NCI-H2227 (cell line): ENCODE data around the gene RPS8.
A peak's percentile ranks its signal among the peaks of the same experiment; 100 is the strongest.
"Not testable (repeated sequence)": the region's sequence is repeated elsewhere in the genome, so short reads cannot be mapped to it uniquely, and the experiment has no call there.

Source experiments
- DNase-seq: peaks from one replicate; lab custom pipeline; 2025; ENCODE audit not compliant: unreplicated experiment; lab: John Stamatoyannopoulos, UW

RPS8 gene

DNA sequence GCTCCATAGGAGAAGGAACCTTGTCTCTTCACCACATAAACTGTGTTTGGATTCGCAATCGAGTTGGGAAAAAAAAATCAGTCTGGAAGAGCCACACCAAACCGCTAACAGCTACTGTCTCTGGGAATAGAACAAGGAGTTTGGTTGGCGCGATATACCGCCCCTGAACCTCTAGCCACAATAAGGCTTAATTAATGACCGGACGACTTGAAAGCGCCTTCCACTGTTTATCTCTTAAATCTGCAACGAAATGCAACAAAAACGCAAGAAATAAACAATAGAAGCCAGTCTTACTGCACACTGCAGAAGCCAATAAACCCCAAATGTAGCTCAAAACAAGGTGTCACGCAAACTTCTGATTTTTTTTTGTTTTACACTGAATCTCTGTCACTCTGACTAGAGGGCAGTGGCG is 43.9 kb downstream of the RPS8 start:
- DNase-seq: peak; percentile 63

DNA sequence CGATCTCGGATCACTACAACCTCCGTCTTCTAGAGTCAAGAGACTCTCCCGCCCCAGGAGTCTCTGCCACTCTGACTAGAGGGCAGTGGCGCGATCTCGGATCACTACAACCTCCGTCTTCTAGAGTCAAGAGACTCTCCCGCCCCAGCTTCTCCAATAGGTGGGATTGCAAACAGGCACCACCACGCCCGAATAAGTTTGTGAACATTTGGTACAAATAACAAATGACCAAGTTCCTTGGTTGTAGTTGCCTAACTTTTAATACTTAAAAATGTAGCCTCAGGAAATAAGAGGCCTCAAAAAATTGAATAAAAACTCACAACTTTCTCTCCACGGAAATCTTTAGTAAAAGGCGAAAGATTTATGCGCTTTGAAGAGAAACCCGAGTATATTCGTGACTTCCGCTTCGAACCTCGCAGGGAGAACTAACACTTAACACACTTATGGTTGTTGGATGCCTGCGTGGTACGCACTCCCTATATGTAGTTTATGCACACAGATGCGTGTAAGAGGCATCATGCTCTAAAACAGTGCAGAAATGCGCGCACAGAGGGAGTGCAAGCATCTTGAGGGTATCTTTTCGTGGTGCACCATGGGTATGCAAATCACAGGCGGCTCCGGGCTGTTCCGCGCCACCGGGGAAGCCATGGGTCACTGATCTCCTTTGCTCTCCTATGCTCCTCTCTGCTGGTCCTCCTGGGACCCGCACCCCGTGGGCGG is 44.4 kb downstream of the RPS8 start:
- peak; percentile 92 for DNase-seq

DNA sequence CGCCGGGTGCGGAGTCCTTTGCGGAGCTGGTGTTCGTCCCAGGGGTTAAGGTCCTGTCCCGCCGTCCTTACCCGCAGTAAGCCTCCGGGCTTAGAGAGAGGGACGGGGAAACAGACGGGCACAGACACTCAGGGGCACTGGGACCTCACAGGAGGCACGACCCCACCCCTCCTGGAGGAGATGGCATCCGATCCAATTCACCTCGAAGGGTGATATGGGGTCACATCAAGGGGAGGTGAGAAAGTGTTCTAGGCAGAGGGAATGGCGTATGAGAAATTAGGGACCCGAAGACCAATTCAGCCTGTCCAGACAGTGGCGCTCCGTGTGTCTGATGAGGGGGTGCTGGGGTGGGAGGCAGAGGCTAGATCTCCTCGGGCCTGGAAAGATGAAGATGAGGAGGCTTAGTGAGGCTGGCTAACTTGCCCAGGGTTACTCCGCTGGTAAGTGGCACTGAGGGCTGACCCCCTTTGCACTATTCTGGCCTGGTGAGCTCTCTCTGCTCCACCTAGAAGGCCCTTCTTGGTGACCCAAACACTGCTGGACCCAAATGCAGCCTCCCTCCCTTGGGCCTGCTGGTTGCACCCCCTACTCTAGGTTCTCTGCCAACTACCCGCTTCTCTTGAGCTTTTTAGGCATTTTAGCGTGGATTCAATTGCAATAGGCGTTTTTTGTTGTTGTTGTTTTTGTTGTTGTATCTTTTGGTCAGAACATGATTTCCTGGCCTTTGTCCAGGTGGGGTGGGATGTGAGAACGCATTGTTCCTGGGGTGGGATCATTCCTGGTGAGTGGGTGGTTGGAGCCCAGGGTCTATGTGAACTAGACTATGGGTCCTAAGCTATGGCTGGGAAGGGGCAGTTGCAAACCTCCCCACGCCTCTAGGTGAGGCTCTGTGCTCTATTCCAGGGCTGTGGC is 45.2 kb downstream of the RPS8 start:
- no peak for DNase-seq

DNA sequence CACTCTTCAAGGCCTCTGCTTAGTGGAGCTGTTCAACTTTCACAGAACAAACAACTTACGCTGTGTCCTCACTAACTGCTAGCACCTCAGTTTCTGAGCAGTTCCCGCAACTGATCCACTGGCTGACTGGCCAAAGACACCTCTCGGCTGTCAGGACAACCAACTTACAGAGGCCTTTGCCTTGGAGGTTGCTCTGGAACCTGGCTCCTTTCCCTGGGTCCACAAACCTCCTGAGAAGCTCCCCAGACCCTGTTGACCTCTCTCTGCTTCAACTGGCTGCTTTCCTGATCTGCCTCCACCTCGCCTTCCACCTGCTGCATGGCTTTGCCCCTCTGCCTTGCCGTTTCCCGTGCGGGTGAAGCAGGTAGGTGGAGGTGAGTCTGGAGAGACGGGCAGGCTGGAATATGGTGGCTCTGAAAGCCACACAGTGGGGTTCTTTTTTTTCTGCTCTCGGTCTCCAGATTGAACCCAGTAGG is 45.9 kb downstream of the RPS8 start:
- DNase-seq: no peak

DNA sequence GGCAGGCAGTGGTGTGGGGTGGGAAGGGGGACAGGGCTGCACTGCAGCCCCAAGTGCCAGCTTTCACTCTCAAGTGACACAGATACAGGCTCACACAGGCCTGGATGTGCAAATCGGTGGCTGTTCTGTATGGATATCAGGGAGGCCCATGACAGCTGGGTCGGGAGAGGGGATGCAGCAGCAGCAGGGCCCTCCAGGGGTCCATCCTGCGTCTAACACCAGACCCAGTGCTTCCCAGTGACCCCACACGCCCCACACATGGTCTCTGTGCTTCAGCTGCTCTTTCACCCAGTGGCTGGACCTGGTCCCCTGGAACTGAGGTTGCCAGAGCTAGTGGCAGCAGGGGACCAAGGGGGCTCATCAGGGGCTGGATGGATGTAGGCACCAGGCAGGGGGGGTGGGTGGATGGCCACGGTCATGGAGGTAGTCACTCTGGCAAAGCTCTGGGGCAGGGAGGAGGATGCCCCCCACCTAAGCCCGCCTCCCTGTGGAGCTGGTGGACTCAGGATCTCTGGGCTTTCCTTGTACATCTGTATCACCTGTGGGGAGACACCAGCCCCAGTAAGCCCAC is 46.9 kb downstream of the RPS8 start:
- DNase-seq: no peak

DNA sequence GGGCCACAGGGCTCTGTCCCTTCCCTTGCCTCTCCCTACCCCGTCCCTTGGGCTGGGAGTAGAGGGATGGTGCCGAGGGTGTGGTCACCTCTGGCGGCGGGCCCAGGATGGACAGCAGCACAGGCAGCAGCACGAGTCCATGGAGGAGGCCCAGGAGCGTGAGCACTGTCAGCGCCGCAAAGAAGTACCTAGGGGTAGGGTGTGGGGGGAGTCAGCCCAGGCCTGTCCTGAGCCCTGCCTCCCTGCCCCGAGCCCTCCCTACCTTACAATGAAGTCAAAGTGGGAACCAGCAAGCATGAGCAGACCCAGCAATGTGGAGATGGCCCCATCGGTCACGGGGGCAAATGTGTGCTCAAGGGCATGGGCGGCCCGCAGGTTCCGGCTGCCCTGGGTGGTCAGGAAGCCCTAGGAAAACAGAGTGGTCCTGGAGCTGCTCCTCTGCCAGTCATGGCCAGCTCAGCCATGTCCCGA is 47.7 kb downstream of the RPS8 start:
- DNase-seq: no peak

DNA sequence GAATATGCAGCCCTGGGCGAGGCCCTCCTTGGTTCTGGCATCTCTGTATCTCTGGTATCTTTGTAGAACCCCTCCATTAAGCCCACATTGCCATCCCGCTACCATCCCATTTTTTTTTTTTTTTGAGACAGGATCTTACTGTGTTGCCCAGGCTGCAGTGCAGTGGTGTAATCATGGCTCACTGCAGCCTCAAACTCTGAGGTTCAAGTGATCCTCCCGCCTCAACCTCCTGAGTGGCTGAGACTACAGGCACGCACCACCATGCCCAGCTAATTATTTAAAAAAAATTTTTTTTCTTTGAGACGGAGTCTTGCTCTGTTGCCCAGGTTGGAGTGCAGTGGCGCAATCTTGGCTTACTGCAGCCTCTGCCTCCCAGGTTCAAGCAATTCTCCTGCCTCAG is 49.1 kb downstream of the RPS8 start:
- DNase-seq: not testable (repeated sequence)

DNA sequence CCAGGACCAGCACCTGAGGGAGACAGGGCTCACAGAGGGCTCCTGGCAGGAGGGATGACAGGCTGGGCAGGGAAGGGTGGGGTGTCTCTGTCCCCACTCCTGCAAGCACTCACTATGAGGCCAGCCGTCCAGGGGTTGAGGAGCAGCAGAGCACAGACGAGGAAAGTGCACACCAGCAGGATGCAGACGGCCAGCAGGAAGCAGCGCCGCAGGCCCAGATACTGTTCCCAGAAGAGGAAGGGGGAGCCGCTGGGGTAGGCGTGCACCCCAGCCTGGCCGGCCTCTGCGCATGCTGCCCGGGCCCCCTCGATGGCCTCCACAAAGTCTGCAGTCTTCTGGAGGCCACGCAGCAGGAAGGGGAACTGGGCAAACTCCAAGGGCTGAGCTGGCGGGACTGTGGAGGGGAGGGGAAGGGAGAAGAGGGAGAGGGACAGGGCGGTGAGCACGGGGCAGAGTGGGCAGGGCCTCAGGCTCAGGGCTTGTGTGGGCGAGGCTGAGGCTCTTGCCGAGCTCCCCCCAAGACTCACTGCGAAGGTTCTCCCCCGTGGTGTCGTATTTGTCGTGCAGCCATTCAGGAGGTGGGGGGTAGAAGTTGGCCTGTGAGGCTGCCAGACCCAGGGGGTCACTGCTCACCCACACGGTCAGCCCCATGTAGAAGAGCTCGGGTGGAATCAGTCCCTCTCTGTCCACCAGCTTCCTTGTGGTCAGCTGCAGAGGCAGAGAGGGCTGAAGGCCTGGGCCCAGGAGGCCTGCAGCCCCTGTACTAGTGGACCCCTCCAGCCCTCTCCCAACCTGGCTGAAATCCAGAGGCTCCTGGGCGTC is 51.2 kb downstream of the RPS8 start:
- no peak for DNase-seq

DNA sequence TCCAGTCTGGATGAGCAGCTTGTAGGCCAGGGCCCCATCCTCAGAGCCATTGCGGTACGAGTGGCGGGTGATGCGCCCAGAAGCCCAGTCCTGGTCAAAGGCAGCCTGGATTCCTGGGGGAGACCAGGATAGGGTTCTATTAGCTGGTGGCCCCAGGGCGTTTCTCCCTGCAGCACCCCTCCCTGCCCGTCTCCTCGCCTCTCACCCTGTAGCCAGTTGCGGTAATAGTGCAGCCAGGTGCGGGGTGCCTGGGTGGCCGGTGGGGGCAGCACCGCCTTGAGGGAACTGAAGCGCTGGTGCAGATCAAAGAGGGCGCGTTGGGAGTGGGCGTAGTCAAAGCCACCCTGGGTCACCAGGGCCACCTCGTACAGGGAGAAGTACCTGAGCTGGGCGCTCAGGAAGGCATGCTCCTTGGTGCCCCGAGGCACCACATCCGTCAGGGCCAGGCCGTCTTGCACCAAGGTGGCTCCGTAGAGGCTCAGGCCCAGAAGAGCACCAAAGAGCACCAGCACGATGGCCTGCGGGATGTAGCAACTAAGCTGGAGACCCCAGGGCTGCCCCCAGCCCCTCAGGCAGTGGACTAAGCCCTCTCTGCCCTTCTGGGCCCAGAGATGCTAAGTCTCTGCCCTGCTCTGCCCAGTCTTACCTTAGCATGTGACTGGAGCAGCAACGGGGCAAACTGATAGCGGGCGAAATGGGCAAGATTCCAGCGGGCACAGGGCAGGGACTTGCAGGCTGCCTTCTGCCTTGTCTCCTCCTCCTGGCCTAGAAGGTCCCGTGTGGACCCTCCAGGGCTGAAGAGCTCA is 52.1 kb downstream of the RPS8 start:
- no peak for DNase-seq

DNA sequence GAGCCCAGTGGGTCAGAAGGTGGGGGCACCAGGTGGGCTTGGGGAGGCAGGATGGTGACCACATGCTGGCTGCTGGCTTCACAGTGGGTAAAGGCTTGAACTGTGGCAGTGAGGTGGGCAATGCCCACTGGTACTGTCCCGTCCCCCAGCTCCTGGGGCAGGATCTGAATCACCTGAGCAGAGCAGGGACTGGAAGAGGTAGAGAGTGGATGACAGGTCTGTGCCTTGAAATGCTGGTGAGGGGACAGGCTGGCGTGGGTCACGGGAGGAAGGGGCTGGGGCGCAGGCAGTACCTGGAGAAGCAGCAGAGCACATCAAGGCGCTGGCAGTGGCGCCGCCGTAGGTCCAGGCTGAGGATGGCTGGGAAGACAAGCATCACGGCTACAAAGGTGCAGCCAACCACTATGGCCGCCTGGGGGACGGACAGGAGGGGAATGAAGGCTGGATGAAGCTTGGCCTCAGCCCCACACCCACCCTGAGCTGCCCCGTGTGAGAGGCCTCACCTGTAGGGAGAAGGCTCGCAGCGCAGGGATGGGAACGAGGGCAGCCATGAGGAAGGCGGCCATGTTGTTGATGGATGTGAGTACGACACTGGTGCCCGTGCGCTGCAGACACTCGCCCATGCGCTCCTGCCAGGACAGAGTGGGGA is 52.8 kb downstream of the RPS8 start:
- no peak for DNase-seq
